Keratinocyte (primary cell): Measurements from ENCODE around the gene CTDSP2. TPM values are rescaled to one million over a fixed set of nuclear protein-coding genes. Genes with fewer than 3 reads are reported as not detected.
"Not testable (repeated sequence)": the region's sequence is repeated elsewhere in the genome, so short reads cannot be mapped to it uniquely, and the experiment has no call there.

Source experiments
- DNase-seq: peaks from one replicate; pipeline ENCODE4 v3.0.0-alpha.2; 2011; ENCODE audit warnings: low read depth, missing footprints, low spot score
- FAIRE-seq: peaks from 2 replicates; lab custom pipeline; 2011; peaks lifted over from hg19 to GRCh38; lab: Jason Lieb, UNC
- H2AFZ ChIP-seq: 2 replicates; pipeline ENCODE4 v1.6.0; 2012; ENCODE audit warnings: low read length, control low read depth, inconsistent platforms; ENCODE audit not compliant: control insufficient read depth
- H3K27ac ChIP-seq: 2 replicates; pipeline ENCODE4 v1.5.1; 2011; ENCODE audit warnings: low read length; ENCODE audit not compliant: control insufficient read depth, insufficient read depth
- H3K27me3 ChIP-seq: 3 replicates; pipeline ENCODE4 v1.6.0; 2011; ENCODE audit warnings: low read length; ENCODE audit not compliant: control insufficient read depth, insufficient read depth; ENCODE audit errors: extremely low read depth
- H3K36me3 ChIP-seq, 2 experiments: 2 replicates in 1 of 2; 3 replicates in 1 of 2; pipeline ENCODE4 v1.5.1; 2011; ENCODE audit warnings: low read length in 2 of 2, mild to moderate bottlenecking in 1 of 2; ENCODE audit not compliant: control insufficient read depth in 2 of 2, insufficient read depth in 2 of 2; ENCODE audit errors: extremely low read depth in 1 of 2
- H3K4me1 ChIP-seq: 3 replicates; pipeline ENCODE4 v1.5.1; 2011; ENCODE audit warnings: low read length; ENCODE audit not compliant: control insufficient read depth, insufficient read depth; ENCODE audit errors: extremely low read depth
- H3K4me2 ChIP-seq: 3 replicates; pipeline ENCODE4 v1.6.0; 2011; ENCODE audit warnings: low read depth, low read length; ENCODE audit not compliant: control insufficient read depth, insufficient read depth; ENCODE audit errors: extremely low read depth
- H3K4me3 ChIP-seq, 3 experiments: fragments of 200-600 bp in 1 of 3; sonication (generic) in 1 of 3; 2 replicates in 2 of 3; 3 replicates in 1 of 3; pipeline ENCODE4 v1.5.1; 2011 to 2016; ENCODE audit warnings: low read length in 3 of 3, mild to moderate bottlenecking in 3 of 3, control low read depth in 2 of 3, inconsistent platforms in 1 of 3, low read depth in 1 of 3, mixed read lengths in 1 of 3, mixed run types in 1 of 3, moderate library complexity in 1 of 3; ENCODE audit not compliant: control insufficient read depth in 2 of 3, insufficient read depth in 2 of 3; ENCODE audit errors: extremely low read depth in 1 of 3
- H3K79me2 ChIP-seq: 2 replicates; pipeline ENCODE4 v1.6.0; 2012; ENCODE audit warnings: low read length; ENCODE audit not compliant: control insufficient read depth, insufficient read depth
- H3K9ac ChIP-seq: 3 replicates; pipeline ENCODE4 v1.6.0; 2011; ENCODE audit warnings: low read length; ENCODE audit not compliant: control insufficient read depth, insufficient read depth; ENCODE audit errors: extremely low read depth
- H3K9me1 ChIP-seq: 3 replicates; pipeline ENCODE4 v1.6.0; 2011; ENCODE audit warnings: low read length; ENCODE audit not compliant: control insufficient read depth, insufficient read depth; ENCODE audit errors: extremely low read depth
- H3K9me3 ChIP-seq: 2 replicates; pipeline ENCODE4 v1.5.1; 2012; ENCODE audit warnings: low read depth, low read length; ENCODE audit not compliant: control insufficient read depth
- H4K20me1 ChIP-seq: 3 replicates; pipeline ENCODE4 v1.6.0; 2011; ENCODE audit warnings: low read length; ENCODE audit not compliant: control insufficient read depth, insufficient read depth; ENCODE audit errors: extremely low read depth
- EZH2 ChIP-seq: IDR thresholded peaks from one replicate; pipeline ENCODE4 v1.6.1; 2012; ENCODE audit warnings: inconsistent platforms, mild to moderate bottlenecking, low read length, moderate library complexity
- dilution Hi-C: fragments of 300-500 bp; cut with MboI; formaldehyde crosslinking; loops from one replicate; pipeline ENCODE4 v1.7.0; 2020; ENCODE audit warnings: low sequenced_read_pairs; ENCODE audit not compliant: extremely low pct_ligation_motif_present
- polyA plus RNA-seq, 5 experiments: library from polyadenylated mRNA; depleted of rRNA in 3 of 5; stranded (reverse) in 3 of 5; stranded (forward) in 1 of 5; unstranded in 1 of 5; fragments of >200 nt; gene quantifications; 1 replicate in 1 of 5; 2 replicates in 3 of 5; 3 replicates in 1 of 5; pipeline versions ENCODE4 v1.2.1 to v1.2.3, GENCODE V29; 2011 to 2012; ENCODE audit warnings: missing spikeins in 2 of 5, low read depth in 1 of 5, low replicate concordance in 1 of 5
- TF ChIP-seq, protein P1 (sequence below), 3 experiments: IDR thresholded peaks in 1 of 3; conservative IDR thresholded peaks in 1 of 3; optimal IDR thresholded peaks in 1 of 3; 2 replicates in 2 of 3; 3 replicates in 1 of 3; pipeline versions ENCODE3 to v1.5.1; 2011; ENCODE audit warnings: low read length in 3 of 3, mild to moderate bottlenecking in 3 of 3, moderate library complexity in 2 of 3, control low read depth in 1 of 3, inconsistent platforms in 1 of 3; ENCODE audit not compliant: insufficient read depth in 2 of 3; ENCODE audit errors: extremely low read depth in 1 of 3

Gene CTDSP2
- polyA plus RNA-seq, 1 donor (not counting 4 experiments of a cell fraction or from before 2014, with no cell fraction given) = 54.6 TPM

DNA sequence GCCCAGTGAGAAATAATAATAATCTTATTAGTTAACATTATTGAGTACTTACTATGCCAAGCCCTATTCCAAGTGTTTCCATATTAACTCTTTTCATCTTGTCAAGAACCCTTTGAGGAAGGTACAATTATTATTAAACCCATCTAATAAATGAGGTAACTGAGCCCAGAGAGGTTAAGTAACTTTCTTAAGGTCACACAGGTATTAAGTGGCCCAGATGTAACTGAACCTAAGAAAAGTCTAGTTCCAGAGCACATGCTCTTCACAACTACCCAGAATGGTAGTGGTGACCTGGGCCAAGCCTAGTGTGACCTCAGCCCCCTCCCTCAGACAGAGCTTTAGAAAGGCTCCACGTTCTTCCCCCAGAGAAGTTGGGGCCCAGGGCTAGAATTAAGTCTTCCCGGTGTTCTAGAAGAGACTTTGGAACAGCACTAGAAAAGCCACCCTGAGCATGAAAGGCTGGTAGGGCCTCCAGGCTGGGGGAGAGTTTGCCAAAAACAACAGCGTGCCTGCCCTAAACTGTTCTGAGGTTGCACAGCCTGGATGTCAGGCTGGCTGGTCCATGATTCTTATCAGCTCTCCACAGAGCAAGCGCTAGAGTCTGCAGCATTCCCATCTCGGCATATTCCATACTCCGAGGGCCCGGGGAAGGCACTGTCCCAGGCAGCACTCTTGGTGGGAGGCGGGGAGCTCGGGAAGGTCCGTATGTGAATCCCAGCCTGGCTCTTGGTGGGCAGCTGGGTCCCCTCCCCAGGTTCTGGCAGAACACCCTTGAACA is 41.3 kb upstream of the CTDSP2 start:
- Histone ChIP-seq H3K79me2 (no peaks in the 10 kb centered on the region), H3K27ac (peak overlapping the region; percentile 95), H3K36me3 (no peaks in the 10 kb centered on the region), H3K27me3 (no peaks in the 10 kb centered on the region), H4K20me1 (no peaks in the 10 kb centered on the region), H3K4me2 (peak overlapping the region; percentile 77), H3K9me1 (no peaks in the 10 kb centered on the region), H3K9ac (peak overlapping the region; percentile 80), H3K4me1 (peaks cover 35% of the 10 kb centered on the region), H3K4me3 (peak overlapping the region in 2 of 3 experiments; percentile 30 to 39), H2AFZ (no peak overlapping the region), H3K9me3 (no peaks in the 10 kb centered on the region)
- dilution Hi-C loops = no loop called here
- FAIRE-seq (peak; percentile 78), DNase-seq (no peak)
- no peak for TF ChIP-seq EZH2
- TF ChIP-seq, protein P1, sequence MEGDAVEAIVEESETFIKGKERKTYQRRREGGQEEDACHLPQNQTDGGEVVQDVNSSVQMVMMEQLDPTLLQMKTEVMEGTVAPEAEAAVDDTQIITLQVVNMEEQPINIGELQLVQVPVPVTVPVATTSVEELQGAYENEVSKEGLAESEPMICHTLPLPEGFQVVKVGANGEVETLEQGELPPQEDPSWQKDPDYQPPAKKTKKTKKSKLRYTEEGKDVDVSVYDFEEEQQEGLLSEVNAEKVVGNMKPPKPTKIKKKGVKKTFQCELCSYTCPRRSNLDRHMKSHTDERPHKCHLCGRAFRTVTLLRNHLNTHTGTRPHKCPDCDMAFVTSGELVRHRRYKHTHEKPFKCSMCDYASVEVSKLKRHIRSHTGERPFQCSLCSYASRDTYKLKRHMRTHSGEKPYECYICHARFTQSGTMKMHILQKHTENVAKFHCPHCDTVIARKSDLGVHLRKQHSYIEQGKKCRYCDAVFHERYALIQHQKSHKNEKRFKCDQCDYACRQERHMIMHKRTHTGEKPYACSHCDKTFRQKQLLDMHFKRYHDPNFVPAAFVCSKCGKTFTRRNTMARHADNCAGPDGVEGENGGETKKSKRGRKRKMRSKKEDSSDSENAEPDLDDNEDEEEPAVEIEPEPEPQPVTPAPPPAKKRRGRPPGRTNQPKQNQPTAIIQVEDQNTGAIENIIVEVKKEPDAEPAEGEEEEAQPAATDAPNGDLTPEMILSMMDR (optimal IDR thresholded peaks at IDR 0.05 in 1 of 3, IDR thresholded peaks at IDR 0.05 in 1 of 3, conservative IDR thresholded peaks at IDR 0.05 in 1 of 3; ENCODE audit: extremely low read depth in 1 of 3, insufficient read depth in 2 of 3, low read length in 3 of 3) = no peak

DNA sequence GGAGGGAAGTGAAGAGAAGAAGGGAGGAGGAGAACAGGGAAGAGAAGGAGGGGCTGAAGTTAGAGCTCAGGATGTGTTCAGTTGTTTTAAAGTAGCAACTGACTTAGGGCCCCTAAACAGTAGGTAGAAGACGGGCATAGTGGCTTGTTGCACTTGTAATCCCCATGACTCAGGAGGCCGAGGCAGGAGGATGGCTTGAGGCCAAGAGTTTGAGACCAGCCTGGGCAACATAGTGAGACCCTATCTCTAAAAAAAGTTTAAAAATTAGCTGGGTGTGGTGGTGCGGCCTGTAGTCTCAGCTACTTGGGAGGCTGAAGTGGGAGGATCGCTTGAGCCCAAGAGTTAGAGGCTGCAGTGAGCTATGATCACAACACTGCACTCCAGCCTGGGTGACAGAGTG is 40.4 kb upstream of the CTDSP2 start:
- H3K79me2 ChIP-seq, H3K4me3 ChIP-seq, H3K27ac ChIP-seq, dilution Hi-C loops, H3K9me1 ChIP-seq, H3K9me3 ChIP-seq, H3K27me3 ChIP-seq, FAIRE-seq, H3K9ac ChIP-seq, H3K36me3 ChIP-seq, DNase-seq, H3K4me2 ChIP-seq, H4K20me1 ChIP-seq: not testable (repeated sequence)
- Histone ChIP-seq H2AFZ (peak overlapping the region; percentile 28), H3K4me1 (peaks cover 35% of the 10 kb centered on the region)
